Liver (tissue), 9 donors: ENCODE results near the gene GUCY1A1. TPM values are rescaled to one million over a fixed set of nuclear protein-coding genes. Genes with fewer than 3 reads are reported as not detected.

ENCODE experiments used
- DNase-seq: peaks from one replicate; pipeline ENCODE4 v3.0.0-alpha.2; 2017; ENCODE audit warnings: low spot score
- H3K27ac ChIP-seq, 2 donors: one replicate each; pipeline ENCODE4 v1.7.0; 2013; ENCODE audit warnings: inconsistent platforms in 2 of 2, low read length in 2 of 2, control low read depth in 1 of 2, low read depth in 1 of 2, mild to moderate bottlenecking in 1 of 2
- H3K27me3 ChIP-seq, 4 donors: one replicate each; pipeline versions ENCODE4 v1.6.1 to v1.7.0; 2013; ENCODE audit warnings: low read length in 3 of 4, inconsistent platforms in 1 of 4, mild to moderate bottlenecking in 1 of 4, moderate library complexity in 1 of 4; ENCODE audit not compliant: control insufficient read depth in 4 of 4, insufficient read depth in 4 of 4
- H3K36me3 ChIP-seq, 4 donors: one replicate each; pipeline versions ENCODE4 v1.6.1 to v1.7.0; 2013; ENCODE audit warnings: low read length in 3 of 4, mild to moderate bottlenecking in 3 of 4, low read depth in 1 of 4, moderate library complexity in 1 of 4; ENCODE audit not compliant: control insufficient read depth in 4 of 4, insufficient read depth in 3 of 4
- H3K4me1 ChIP-seq, 4 donors: one replicate each; pipeline versions ENCODE4 v1.6.1 to v1.7.0; 2013; ENCODE audit warnings: low read length in 3 of 4, mild to moderate bottlenecking in 3 of 4, moderate library complexity in 1 of 4; ENCODE audit not compliant: control insufficient read depth in 4 of 4, insufficient read depth in 4 of 4
- H3K4me3 ChIP-seq, 3 donors: one replicate each; pipeline versions ENCODE4 v1.6.1 to v1.7.0; 2013; ENCODE audit warnings: low read length in 3 of 3, control low read depth in 1 of 3, low read depth in 1 of 3, mild to moderate bottlenecking in 1 of 3
- H3K9ac ChIP-seq, 2 donors: one replicate each; pipeline ENCODE4 v1.7.0; 2013; ENCODE audit warnings: low read length in 2 of 2, mild to moderate bottlenecking in 2 of 2, moderate library complexity in 2 of 2, control low read depth in 1 of 2, low read depth in 1 of 2
- H3K9me3 ChIP-seq, 4 donors: one replicate each; pipeline versions ENCODE4 v1.6.1 to v1.7.0; 2013; ENCODE audit warnings: low read length in 3 of 4; ENCODE audit not compliant: control insufficient read depth in 4 of 4
- ATF3 ChIP-seq: IDR thresholded peaks from 2 replicates; pipeline ENCODE4 v1.6.1; 2016; ENCODE audit warnings: antibody characterized with exemption
- CTCF ChIP-seq: fragments of 150-350 bp; IDR thresholded peaks from 2 replicates; pipeline ENCODE4 v1.5.1; 2017; ENCODE audit warnings: improper control_type of control experiment, low read depth, low read length; ENCODE audit not compliant: missing input control
- EGR1 ChIP-seq, 2 donors: IDR thresholded peaks; 2 replicates each; pipeline ENCODE4 v1.6.1; 2016 to 2018; ENCODE audit warnings: antibody characterized with exemption in 2 of 2, low read depth in 2 of 2
- FOXA1 ChIP-seq: IDR thresholded peaks from 2 replicates; pipeline ENCODE4 v1.6.1; 2016; ENCODE audit warnings: antibody characterized with exemption
- FOXA2 ChIP-seq: IDR thresholded peaks from 2 replicates; pipeline ENCODE4 v1.6.1; 2016; ENCODE audit warnings: antibody characterized with exemption
- HNF4A ChIP-seq, 2 donors: conservative IDR thresholded peaks; 2 replicates each; pipeline ENCODE4 v1.6.1; 2016; ENCODE audit warnings: antibody characterized with exemption in 2 of 2, mild to moderate bottlenecking in 2 of 2
- HNF4G ChIP-seq: IDR thresholded peaks from 2 replicates; pipeline ENCODE4 v1.6.1; 2016; ENCODE audit warnings: antibody characterized with exemption
- JUND ChIP-seq, 2 donors: IDR thresholded peaks; 2 replicates each; pipeline ENCODE4 v1.6.1; 2016; ENCODE audit warnings: antibody characterized with exemption in 2 of 2
- MAX ChIP-seq: IDR thresholded peaks from 2 replicates; pipeline ENCODE4 v1.6.1; 2016; ENCODE audit warnings: antibody characterized with exemption
- NR2F2 ChIP-seq: IDR thresholded peaks from 2 replicates; pipeline ENCODE4 v1.6.1; 2016; ENCODE audit warnings: antibody characterized with exemption
- RAD21 ChIP-seq, 2 donors: IDR thresholded peaks; 2 replicates each; pipeline ENCODE4 v1.6.1; 2016; ENCODE audit warnings: antibody characterized with exemption in 2 of 2, mild to moderate bottlenecking in 2 of 2
- REST ChIP-seq: IDR thresholded peaks from 2 replicates; pipeline ENCODE4 v1.6.1; 2016; ENCODE audit warnings: antibody characterized with exemption, mild to moderate bottlenecking
- RXRA ChIP-seq, 2 donors: IDR thresholded peaks; 2 replicates each; pipeline ENCODE4 v1.6.1; 2017 to 2018; ENCODE audit warnings: antibody characterized with exemption in 2 of 2, mild to moderate bottlenecking in 1 of 2
- SP1 ChIP-seq: IDR thresholded peaks from 2 replicates; pipeline ENCODE4 v1.6.1; 2018; ENCODE audit warnings: antibody characterized with exemption, mild to moderate bottlenecking
- TAF1 ChIP-seq: conservative IDR thresholded peaks from 2 replicates; pipeline ENCODE4 v1.6.1; 2016; ENCODE audit warnings: antibody characterized with exemption, mild to moderate bottlenecking
- YY1 ChIP-seq: IDR thresholded peaks from 2 replicates; pipeline ENCODE4 v1.6.1; 2016; ENCODE audit warnings: antibody characterized with exemption, mild to moderate bottlenecking
- ZBTB33 ChIP-seq: IDR thresholded peaks from 2 replicates; pipeline ENCODE4 v1.6.1; 2016; ENCODE audit warnings: antibody characterized with exemption
- WGBS: extraction: QIAGEN DNeasy Blood & Tissue Kit; methylation state at CpG from one replicate; pipeline ENCODE4 v1.1.7; 2013; 5-methylcytosine and 5-hydroxymethylcytosine counted together
- polyA plus RNA-seq, 2 donors: library from polyadenylated mRNA; stranded (reverse) in 1 of 2; unstranded in 1 of 2; fragments of 200-250 nt in 1 of 2; fragments of >200 nt in 1 of 2; fragmentation: Nextera tagmentation in 1 of 2; extraction: Ambion mirVana in 1 of 2; gene quantifications; one replicate each; pipeline versions ENCODE4 v1.2.1 to v1.2.3, GENCODE V29; 2013 to 2015
- total RNA-seq, 2 donors: library from RNA; depleted of rRNA; stranded (reverse); fragments of >200 nt; gene quantifications; one replicate each; pipeline ENCODE4 v1.2.3, GENCODE V29; 2014
- donor health status: healthy.
- donor health status: healthy.
- donor health status: healthy.
- donor health status: healthy.
- donor health status: healthy.

Gene GUCY1A1
- total and polyA plus RNA-seq, 4 donors = 2.8 to 13.5 (median 7.6) TPM

GRCh38 chr4:155667222-155667567 lies 547 bp downstream of the GUCY1A1 start:
- TF ChIP-seq JUND (IDR thresholded peaks at IDR 0.05) = no peak
- no peak for TF ChIP-seq REST
- TF ChIP-seq NR2F2 = no peak
- TF ChIP-seq RXRA (IDR thresholded peaks at IDR 0.05) = no peak
- no peak for TF ChIP-seq TAF1
- no peak for TF ChIP-seq HNF4A (conservative IDR thresholded peaks at IDR 0.05)
- no peak for TF ChIP-seq FOXA2
- no peak for TF ChIP-seq CTCF
- no peak for TF ChIP-seq FOXA1
- TF ChIP-seq YY1 = no peak
- no peak for TF ChIP-seq ATF3
- no peak for TF ChIP-seq SP1
- TF ChIP-seq RAD21 (IDR thresholded peaks at IDR 0.05) = no peak
- no peak for TF ChIP-seq MAX
- no peak for TF ChIP-seq EGR1 (IDR thresholded peaks at IDR 0.05; ENCODE audit: low read depth in 2 of 2)
- TF ChIP-seq ZBTB33 = no peak
- no peak for TF ChIP-seq HNF4G
- DNase-seq = peak; percentile 44

More at GRCh38 chr4:155667222-155667567, 547 bp downstream of the GUCY1A1 start:
- Histone ChIP-seq H3K36me3 (no peaks in the 10 kb centered on the region), H3K27ac (peak overlapping the region; percentile 84 to 95), H3K27me3 (peaks cover 0 to 6% (median 0%) of the 10 kb centered on the region in 4 donors), H3K9ac (peak overlapping the region; percentile 67 to 71), H3K9me3 (no peaks in the 10 kb centered on the region), H3K4me3 (peak overlapping the region; percentile 78 to 88 (median 81)), H3K4me1 (peaks cover 2 to 18% (median 12%) of the 10 kb centered on the region in 4 donors)
- WGBS = 1% methylated on average over 27 of the region's 27 CpGs
